HG03095 (cell line): ENCODE measurements around the gene CCM2.

Experiments used
- ATAC-seq: cut with Tn5 transposase; IDR thresholded peaks from one replicate; pipeline ENCODE4 v1.9.1; 2021; ENCODE audit warnings: moderate library complexity; ENCODE audit not compliant: unreplicated experiment

Gene CCM2

GRCh38 chr7:45000093-45001032 is at the start of gene CCM2:
Gene CCM2 (plus strand): TSS chr7:45000201. CDS start chr7:45000334, 133 bp downstream.
- no peak for ATAC-seq

GRCh38 chr7:44953156-44953555 is 46.8 kb upstream of the CCM2 start:
- ATAC-seq: no peak

- ATAC-seq: no peak
Observed at GRCh38 chr7:44955733-44956132, 44.3 kb upstream of the CCM2 start.

- no peak for ATAC-seq
Observed at GRCh38 chr7:44956157-44956766, 43.7 kb upstream of the CCM2 start.

- no peak for ATAC-seq
Observed at GRCh38 chr7:44958645-44959344, 41.2 kb upstream of the CCM2 start.

- no peak for ATAC-seq
Observed at GRCh38 chr7:44959433-44959951, 40.5 kb upstream of the CCM2 start.

GRCh38 chr7:44960011-44960580 is 39.9 kb upstream of the CCM2 start:
- no peak for ATAC-seq

GRCh38 chr7:44961844-44962482 is 38.0 kb upstream of the CCM2 start:
- no peak for ATAC-seq

GRCh38 chr7:44962483-44963251 is 37.3 kb upstream of the CCM2 start:
- ATAC-seq: no peak

GRCh38 chr7:44963364-44964290 is 36.4 kb upstream of the CCM2 start:
- ATAC-seq: no peak

- ATAC-seq: no peak
Observed at GRCh38 chr7:44964384-44964830, 35.6 kb upstream of the CCM2 start.

- ATAC-seq: no peak
Observed at GRCh38 chr7:44964831-44965440, 35.1 kb upstream of the CCM2 start.

- ATAC-seq: no peak
Observed at GRCh38 chr7:44965441-44965903, 34.5 kb upstream of the CCM2 start.

- ATAC-seq: no peak
Observed at GRCh38 chr7:44965937-44966730, 33.9 kb upstream of the CCM2 start.

- no peak for ATAC-seq
Observed at GRCh38 chr7:44966731-44967538, 33.1 kb upstream of the CCM2 start.
